ENCODE results near the gene PNKD.

GRCh38 chr2:218229851-218230250 lies 40.5 kb upstream of the PNKD start:
- no peak for TF ChIP-seq CTCF (conservative IDR thresholded peaks at IDR 0.05 in 1 of 2, IDR thresholded peaks at IDR 0.05 in 1 of 2; ENCODE audit: low read depth in 1 of 2, low read length in 2 of 2)
- TF ChIP-seq EZH2 (IDR thresholded peaks at IDR 0.05; ENCODE audit: low read length, missing control alignments): no peak
